ENCODE data around the gene IFFO2.

The IFFO2 gene

GRCh38 chr1:18963968-18964367 lies 7.5 kb upstream of the IFFO2 start:
- TF ChIP-seq CTCF (IDR thresholded peaks at IDR 0.05; ENCODE audit: low read depth, low read length), result no peak
- no peak for DNase-seq (ENCODE audit: low read depth in 2 of 2)
- H3K4me3 ChIP-seq (replicated peaks in 1 of 2; ENCODE audit: low read depth in 2 of 2, low read length in 2 of 2), result no peak overlapping the region

- no peak for TF ChIP-seq CTCF (IDR thresholded peaks at IDR 0.05; ENCODE audit: low read depth, low read length)
- H3K4me3 ChIP-seq (replicated peaks in 1 of 2; ENCODE audit: low read depth in 2 of 2, low read length in 2 of 2), result no peak overlapping the region
- no peak for DNase-seq (ENCODE audit: low read depth in 2 of 2)
Measured at GRCh38 chr1:18962855-18963737, 6.6 kb upstream of the IFFO2 start.

DNA sequence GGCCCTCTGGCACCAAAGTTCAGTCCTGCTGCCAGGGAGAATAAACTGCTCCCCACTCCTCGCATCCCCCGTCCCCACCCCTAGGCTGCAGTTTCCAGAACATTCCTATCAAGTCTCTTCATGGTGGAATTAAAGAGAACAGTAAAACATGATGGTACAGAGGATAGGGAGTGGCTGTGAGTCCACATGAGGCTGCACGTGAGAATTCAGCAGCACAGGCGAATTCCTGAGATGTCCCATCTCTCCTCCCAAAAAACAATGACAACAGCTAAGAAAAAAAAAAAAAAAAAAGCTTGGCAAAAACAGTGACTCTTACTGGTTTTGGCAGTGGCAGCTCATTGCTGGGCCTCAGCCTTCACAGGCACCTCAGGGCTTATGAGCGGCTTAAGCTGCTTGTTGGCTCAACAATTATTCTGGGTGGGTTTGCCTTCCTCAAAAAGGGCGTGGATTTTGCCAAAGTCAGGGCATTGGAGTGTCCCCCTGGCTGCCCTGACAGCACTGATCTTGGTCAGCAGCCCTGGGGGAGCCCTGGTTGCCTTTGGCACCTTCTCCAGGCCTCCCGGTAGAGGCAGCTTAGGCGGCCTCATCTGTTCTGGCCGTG lies 5.7 kb upstream of the IFFO2 start:
- TF ChIP-seq CTCF (IDR thresholded peaks at IDR 0.05; ENCODE audit: low read depth, low read length), result no peak
- DNase-seq (ENCODE audit: low read depth in 2 of 2), result peak; percentile 42 to 58
- H3K4me3 ChIP-seq (replicated peaks in 1 of 2; ENCODE audit: low read depth in 2 of 2, low read length in 2 of 2), result no peak overlapping the region

DNA sequence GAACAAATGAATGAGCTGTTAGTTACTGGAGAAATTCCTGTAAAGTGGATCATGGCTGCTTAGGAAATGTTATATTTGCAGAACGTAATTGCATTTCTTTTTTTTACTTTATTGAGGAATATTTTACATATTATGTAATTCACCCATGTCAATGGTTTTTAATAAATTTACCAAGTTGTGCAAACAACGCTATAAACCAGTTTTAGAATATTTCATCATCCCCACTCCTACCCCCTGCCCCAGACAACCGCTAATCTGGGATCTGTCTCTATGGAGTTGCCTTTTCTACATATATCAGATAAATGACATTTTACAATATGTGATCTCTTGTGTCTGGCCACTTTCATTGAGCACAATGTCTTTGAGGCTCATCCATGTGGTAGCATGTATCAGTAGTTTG lies 4.3 kb upstream of the IFFO2 start:
- DNase-seq (ENCODE audit: low read depth in 2 of 2), result no peak
- no peak overlapping the region for H3K4me3 ChIP-seq (replicated peaks in 1 of 2; ENCODE audit: low read depth in 2 of 2, low read length in 2 of 2)
- TF ChIP-seq CTCF (IDR thresholded peaks at IDR 0.05; ENCODE audit: low read depth, low read length), result no peak

DNA sequence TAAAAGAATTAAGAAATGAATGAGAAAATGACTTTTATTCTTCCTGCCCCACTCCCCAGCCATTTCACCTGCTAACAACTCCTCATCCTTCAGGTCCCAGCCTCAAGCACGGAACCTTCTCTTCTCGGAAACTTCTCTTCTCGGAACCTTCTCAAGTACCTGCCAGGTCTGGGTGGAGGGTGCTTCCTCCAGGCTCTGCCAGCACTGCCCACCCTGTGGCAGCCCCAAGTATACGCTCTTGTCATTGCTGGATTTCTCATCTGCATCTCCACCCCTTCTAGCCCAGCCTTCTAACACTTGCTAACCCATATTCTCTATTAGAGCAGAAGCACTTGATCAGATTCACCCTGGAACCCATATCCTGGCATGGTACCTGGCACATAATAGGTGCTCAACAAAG lies 3.9 kb upstream of the IFFO2 start:
- no peak overlapping the region for H3K4me3 ChIP-seq (replicated peaks in 1 of 2; ENCODE audit: low read depth in 2 of 2, low read length in 2 of 2)
- no peak for TF ChIP-seq CTCF (IDR thresholded peaks at IDR 0.05; ENCODE audit: low read depth, low read length)
- no peak for DNase-seq (ENCODE audit: low read depth in 2 of 2)

- TF ChIP-seq CTCF (IDR thresholded peaks at IDR 0.05; ENCODE audit: low read depth, low read length), result no peak
- no peak for DNase-seq (ENCODE audit: low read depth in 2 of 2)
- no peak overlapping the region for H3K4me3 ChIP-seq (replicated peaks in 1 of 2; ENCODE audit: low read depth in 2 of 2, low read length in 2 of 2)
Measured at GRCh38 chr1:18959591-18959990, 3.1 kb upstream of the IFFO2 start.
